ENCODE data around the gene KIF6. TPM values are rescaled to one million over a fixed set of nuclear protein-coding genes. Genes with fewer than 3 reads are reported as not detected.

KIF6 gene
- total RNA-seq, 1 experiment from 2014 or later, result not detected

GRCh38 chr6:39357998-39358686 is 367.1 kb downstream of the KIF6 start:
- Histone ChIP-seq H3K27me3 (ENCODE audit: control insufficient read depth, insufficient read depth, low read length) (no peaks in the 10 kb centered on the region), H3K4me1 (ENCODE audit: control insufficient read depth, insufficient read depth, low read length) (no peaks in the 10 kb centered on the region), H3K4me3 (ENCODE audit: low read depth in 2 of 2, low read length in 2 of 2) (no peak overlapping the region), H3K27ac (ENCODE audit: low read length) (no peak overlapping the region), H3K36me3 (ENCODE audit: control insufficient read depth, insufficient read depth, low read length) (no peaks in the 10 kb centered on the region), H3K9me3 (ENCODE audit: control insufficient read depth, insufficient read depth, low read depth, low read length) (no peaks in the 10 kb centered on the region)
- in situ Hi-C loops (cut with HindIII; ENCODE audit: low pct_unique_long_range_greater_than_20kb, low sequenced_read_pairs), result no loop called here
- POLR2A ChIA-PET, result no interaction called here
- TF ChIP-seq POLR2AphosphoS5 (IDR thresholded peaks at IDR 0.05; ENCODE audit: low read depth, low read length) (no peak), CTCF (IDR thresholded peaks at IDR 0.05) (no peak), SIN3A (IDR thresholded peaks at IDR 0.05; ENCODE audit: borderline replicate concordance, insufficient read depth, low read depth, low read length) (no peak), REST (IDR thresholded peaks at IDR 0.05; ENCODE audit: insufficient read depth in 1 of 2, low read depth in 2 of 2, low read length in 1 of 2) (no peak), TCF7L2 (IDR thresholded peaks at IDR 0.05; ENCODE audit: low read depth, low read length) (no peak)
- CTCF ChIA-PET, result no interaction called here
- intact Hi-C loops (cut with micrococcal nuclease; ENCODE audit: unreplicated experiment), result no loop called here
- no peak for ATAC-seq
- BruUV-seq (replicated peaks), result no TSS peak
- no peak for DNase-seq (ENCODE audit: low read depth, low spot score)

GRCh38 chr6:39353698-39354315 is 371.4 kb downstream of the KIF6 start:
- no TSS peak for BruUV-seq (replicated peaks)
- POLR2A ChIA-PET, result no interaction called here
- H3K27ac ChIP-seq (ENCODE audit: low read length), result no peak overlapping the region
- no peaks in the 10 kb centered on the region for H3K36me3 ChIP-seq (ENCODE audit: control insufficient read depth, insufficient read depth, low read length)
- DNase-seq (ENCODE audit: low read depth, low spot score), result no peak
- no peak for ATAC-seq
- TF ChIP-seq REST (IDR thresholded peaks at IDR 0.05; ENCODE audit: insufficient read depth in 1 of 2, low read depth in 2 of 2, low read length in 1 of 2) (no peak), SIN3A (IDR thresholded peaks at IDR 0.05; ENCODE audit: borderline replicate concordance, insufficient read depth, low read depth, low read length) (no peak), TCF7L2 (IDR thresholded peaks at IDR 0.05; ENCODE audit: low read depth, low read length) (no peak), CTCF (IDR thresholded peaks at IDR 0.05) (no peak), POLR2AphosphoS5 (IDR thresholded peaks at IDR 0.05; ENCODE audit: low read depth, low read length) (no peak)
- no peaks in the 10 kb centered on the region for H3K9me3 ChIP-seq (ENCODE audit: control insufficient read depth, insufficient read depth, low read depth, low read length)
- H3K4me1 ChIP-seq (ENCODE audit: control insufficient read depth, insufficient read depth, low read length), result no peaks in the 10 kb centered on the region
- in situ Hi-C loops (cut with HindIII; ENCODE audit: low pct_unique_long_range_greater_than_20kb, low sequenced_read_pairs) (no loop called here), intact Hi-C loops (cut with micrococcal nuclease; ENCODE audit: unreplicated experiment) (no loop called here)
- H3K27me3 ChIP-seq (ENCODE audit: control insufficient read depth, insufficient read depth, low read length), result no peaks in the 10 kb centered on the region
- CTCF ChIA-PET, result interaction anchor here (0.6 kb wide), 1 partner anchor 836 kb away, joined by 3 read pairs; no protein-coding TSS in a partner anchor
- H3K4me3 ChIP-seq (ENCODE audit: low read depth in 2 of 2, low read length in 2 of 2), result no peak overlapping the region

Measured in Panc1 (cell line).